ENCODE results near the gene STAT3.
"Not testable (repeated sequence)": the region's sequence is repeated elsewhere in the genome, so short reads cannot be mapped to it uniquely, and the experiment has no call there.

Gene STAT3

GRCh38 chr17:42378959-42379594, 9.2 kb downstream of the STAT3 start:
- no peak for DNase-seq

- no peak for DNase-seq
These were observed 9.8 kb downstream of the STAT3 start for GRCh38 chr17:42378359-42378958.

- no peak for DNase-seq
These were observed 14.3 kb downstream of the STAT3 start for GRCh38 chr17:42373896-42374295.

GRCh38 chr17:42372142-42372541, 16.1 kb downstream of the STAT3 start:
- no peak for DNase-seq

GRCh38 chr17:42368797-42369561, 19.3 kb downstream of the STAT3 start:
- DNase-seq, result not testable (repeated sequence)

GRCh38 chr17:42368310-42368709, 19.9 kb downstream of the STAT3 start:
- not testable (repeated sequence) for DNase-seq

- DNase-seq, result not testable (repeated sequence)
These were observed 21.8 kb downstream of the STAT3 start for GRCh38 chr17:42366176-42367023.

GRCh38 chr17:42365136-42365535, 23.1 kb downstream of the STAT3 start:
- peak; percentile 20 to 47 for DNase-seq

GRCh38 chr17:42363767-42364585, 24.3 kb downstream of the STAT3 start:
- peak; percentile 18 to 45 for DNase-seq

- DNase-seq, result no peak
These were observed 25.0 kb downstream of the STAT3 start for GRCh38 chr17:42363231-42363630.

GRCh38 chr17:42362245-42362961, 25.8 kb downstream of the STAT3 start:
- no peak for DNase-seq

GRCh38 chr17:42361781-42362186, 26.5 kb downstream of the STAT3 start:
- DNase-seq, result peak; percentile 52 to 66

GRCh38 chr17:42360388-42360787, 27.9 kb downstream of the STAT3 start:
- DNase-seq, result not testable (repeated sequence)

GRCh38 chr17:42359133-42359532, 29.1 kb downstream of the STAT3 start:
- no peak for DNase-seq

- no peak for DNase-seq
These were observed 29.8 kb downstream of the STAT3 start for GRCh38 chr17:42358434-42358833.

- no peak for DNase-seq
These were observed 33.0 kb downstream of the STAT3 start for GRCh38 chr17:42354956-42355843.

GRCh38 chr17:42348104-42348503, 40.1 kb downstream of the STAT3 start:
- no peak for DNase-seq

- DNase-seq, result no peak
These were observed 40.6 kb downstream of the STAT3 start for GRCh38 chr17:42347606-42348005.

- no peak for DNase-seq
These were observed 41.0 kb downstream of the STAT3 start for GRCh38 chr17:42347198-42347597.

- DNase-seq, result no peak
These were observed 41.8 kb downstream of the STAT3 start for GRCh38 chr17:42346481-42346880.

Measured in activated CD4-positive, alpha-beta T cell treated with anti-CD3 and anti-CD28 coated beads for 4 hours (primary cell).